KG1 (cell line): ENCODE results near the gene CLEC4F.
"Not testable (repeated sequence)": the region's sequence is repeated elsewhere in the genome, so short reads cannot be mapped to it uniquely, and the experiment has no call there.

Experiments
- DNase-seq: peaks from one replicate; lab custom pipeline; 2025; lab: John Stamatoyannopoulos, UW

The CLEC4F gene

GRCh38 chr2:70826696-70827350, 6.4 kb upstream of the CLEC4F start:
- DNase-seq, result no peak

- no peak for DNase-seq
Observed at GRCh38 chr2:70823249-70823648, 2.9 kb upstream of the CLEC4F start.

- DNase-seq, result no peak
Observed at GRCh38 chr2:70822843-70823242, 2.4 kb upstream of the CLEC4F start.

GRCh38 chr2:70817284-70817954, 3.0 kb downstream of the CLEC4F start:
- no peak for DNase-seq

GRCh38 chr2:70816726-70817125, 3.7 kb downstream of the CLEC4F start:
- DNase-seq, result no peak

- DNase-seq, result no peak
Observed at GRCh38 chr2:70808983-70809958, 11.1 kb downstream of the CLEC4F start.

- no peak for DNase-seq
Observed at GRCh38 chr2:70807828-70808118, 12.6 kb downstream of the CLEC4F start.

- DNase-seq, result no peak
Observed at GRCh38 chr2:70807102-70807827, 13.1 kb downstream of the CLEC4F start.

- no peak for DNase-seq
Observed at GRCh38 chr2:70806620-70807019, 13.8 kb downstream of the CLEC4F start.

GRCh38 chr2:70806013-70806412, 14.4 kb downstream of the CLEC4F start:
- DNase-seq, result no peak

- no peak for DNase-seq
Observed at GRCh38 chr2:70801607-70802263, 18.7 kb downstream of the CLEC4F start.

- no peak for DNase-seq
Observed at GRCh38 chr2:70799706-70800105, 20.7 kb downstream of the CLEC4F start.

- not testable (repeated sequence) for DNase-seq
Observed at GRCh38 chr2:70797996-70798395, 22.4 kb downstream of the CLEC4F start.

- no peak for DNase-seq
Observed at GRCh38 chr2:70797506-70797905, 22.9 kb downstream of the CLEC4F start.

GRCh38 chr2:70796262-70796661, 24.1 kb downstream of the CLEC4F start:
- DNase-seq, result no peak

- no peak for DNase-seq
Observed at GRCh38 chr2:70795164-70795995, 25.0 kb downstream of the CLEC4F start.

- DNase-seq, result no peak
Observed at GRCh38 chr2:70793450-70793849, 26.9 kb downstream of the CLEC4F start.

- no peak for DNase-seq
Observed at GRCh38 chr2:70790136-70790828, 30.1 kb downstream of the CLEC4F start, which contains the start of gene FIGLA. FIGLA (minus strand) TSS chr2:70790643; CDS start chr2:70790638, 5 bp downstream.

GRCh38 chr2:70789304-70790135, 30.9 kb downstream of the CLEC4F start:
- peak; percentile 46 for DNase-seq
